ENCODE results near the gene KCNJ4.

DNA sequence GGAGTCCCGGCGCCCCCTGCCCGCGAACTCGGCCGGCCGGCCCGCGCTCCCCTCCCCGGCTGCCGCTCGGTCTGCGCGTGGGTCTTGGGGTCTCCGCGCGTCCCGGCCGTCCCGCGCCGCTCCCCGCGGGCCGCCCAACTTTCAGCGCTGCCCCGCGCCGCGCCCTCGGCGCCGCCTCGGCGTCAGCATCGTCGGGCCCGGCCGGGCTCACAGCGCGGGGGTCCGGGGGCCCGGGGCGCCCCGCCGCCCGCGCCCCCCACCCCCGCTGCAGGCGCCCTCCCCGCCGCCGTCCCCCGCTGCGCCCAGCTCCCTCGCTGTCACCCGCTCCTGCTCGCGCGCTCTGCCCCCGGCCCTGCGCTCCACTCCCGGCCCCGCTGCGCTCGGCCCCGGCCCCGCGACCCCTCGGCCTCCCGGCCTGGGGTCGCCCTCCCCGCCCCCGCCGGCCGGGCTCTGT lies at the start of gene KCNJ4:
- TF ChIP-seq, protein P1, sequence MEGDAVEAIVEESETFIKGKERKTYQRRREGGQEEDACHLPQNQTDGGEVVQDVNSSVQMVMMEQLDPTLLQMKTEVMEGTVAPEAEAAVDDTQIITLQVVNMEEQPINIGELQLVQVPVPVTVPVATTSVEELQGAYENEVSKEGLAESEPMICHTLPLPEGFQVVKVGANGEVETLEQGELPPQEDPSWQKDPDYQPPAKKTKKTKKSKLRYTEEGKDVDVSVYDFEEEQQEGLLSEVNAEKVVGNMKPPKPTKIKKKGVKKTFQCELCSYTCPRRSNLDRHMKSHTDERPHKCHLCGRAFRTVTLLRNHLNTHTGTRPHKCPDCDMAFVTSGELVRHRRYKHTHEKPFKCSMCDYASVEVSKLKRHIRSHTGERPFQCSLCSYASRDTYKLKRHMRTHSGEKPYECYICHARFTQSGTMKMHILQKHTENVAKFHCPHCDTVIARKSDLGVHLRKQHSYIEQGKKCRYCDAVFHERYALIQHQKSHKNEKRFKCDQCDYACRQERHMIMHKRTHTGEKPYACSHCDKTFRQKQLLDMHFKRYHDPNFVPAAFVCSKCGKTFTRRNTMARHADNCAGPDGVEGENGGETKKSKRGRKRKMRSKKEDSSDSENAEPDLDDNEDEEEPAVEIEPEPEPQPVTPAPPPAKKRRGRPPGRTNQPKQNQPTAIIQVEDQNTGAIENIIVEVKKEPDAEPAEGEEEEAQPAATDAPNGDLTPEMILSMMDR (IDR thresholded peaks at IDR 0.05) = no peak
- no peak for TF ChIP-seq POLR2A (IDR thresholded peaks at IDR 0.05)

All from thyroid gland (tissue), 4 donors.